Activated CD8-positive, alpha-beta memory T cell treated with anti-CD3 and anti-CD28 coated beads, Interleukin-2, amount 50 U/mL, for 48 hours (primary cell): ENCODE measurements around the gene TNIP1.
A peak's percentile ranks its signal among the peaks of the same experiment; 100 is the strongest.

ENCODE experiments used
- DNase-seq: peaks from one replicate; pipeline ENCODE4 v3.0.0-alpha.2; 2020

TNIP1 gene

DNA sequence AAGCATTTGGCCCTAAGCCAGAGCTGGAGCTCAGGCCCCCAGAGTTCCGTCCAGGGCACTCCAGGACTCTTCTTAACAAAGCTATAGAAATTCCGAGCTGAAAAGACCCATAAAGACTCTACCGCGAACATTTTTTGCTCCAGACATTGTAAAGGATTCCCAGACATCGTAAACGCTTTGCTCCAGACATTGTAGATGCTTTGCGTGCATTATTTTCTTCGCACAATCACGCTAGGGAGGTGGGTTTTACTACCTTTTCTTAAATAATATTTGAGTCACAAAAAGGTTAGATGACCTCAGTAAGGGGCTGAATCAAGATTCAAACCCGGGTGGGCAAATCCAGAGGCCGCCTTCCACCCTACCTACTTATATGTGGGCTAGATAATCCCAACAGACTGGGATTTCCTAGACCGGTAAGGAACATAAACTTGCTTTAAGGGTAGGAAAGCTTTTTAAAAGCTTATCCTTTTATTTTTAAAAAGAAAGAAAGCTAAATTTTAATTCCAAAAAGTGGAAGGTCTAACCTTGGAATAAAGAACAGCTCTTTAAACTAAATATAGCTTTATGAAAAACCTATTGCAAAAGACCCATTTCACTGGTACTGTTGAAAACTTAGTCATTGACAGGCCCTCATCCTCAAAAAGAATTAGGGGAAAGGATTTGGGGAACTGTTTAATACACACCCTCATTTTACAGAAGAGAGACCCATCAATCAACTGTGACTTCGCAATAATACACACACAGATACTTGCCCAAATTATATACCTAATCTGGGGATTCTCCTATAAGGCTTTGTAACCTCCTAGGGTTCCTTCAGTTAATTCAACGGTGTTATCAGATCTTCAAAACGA lies 822 bp upstream of the TNIP1 start:
- DNase-seq: no peak

GRCh38 chr5:151079838-151080612 lies 809 bp downstream of the TNIP1 start:
- DNase-seq: no peak

DNA sequence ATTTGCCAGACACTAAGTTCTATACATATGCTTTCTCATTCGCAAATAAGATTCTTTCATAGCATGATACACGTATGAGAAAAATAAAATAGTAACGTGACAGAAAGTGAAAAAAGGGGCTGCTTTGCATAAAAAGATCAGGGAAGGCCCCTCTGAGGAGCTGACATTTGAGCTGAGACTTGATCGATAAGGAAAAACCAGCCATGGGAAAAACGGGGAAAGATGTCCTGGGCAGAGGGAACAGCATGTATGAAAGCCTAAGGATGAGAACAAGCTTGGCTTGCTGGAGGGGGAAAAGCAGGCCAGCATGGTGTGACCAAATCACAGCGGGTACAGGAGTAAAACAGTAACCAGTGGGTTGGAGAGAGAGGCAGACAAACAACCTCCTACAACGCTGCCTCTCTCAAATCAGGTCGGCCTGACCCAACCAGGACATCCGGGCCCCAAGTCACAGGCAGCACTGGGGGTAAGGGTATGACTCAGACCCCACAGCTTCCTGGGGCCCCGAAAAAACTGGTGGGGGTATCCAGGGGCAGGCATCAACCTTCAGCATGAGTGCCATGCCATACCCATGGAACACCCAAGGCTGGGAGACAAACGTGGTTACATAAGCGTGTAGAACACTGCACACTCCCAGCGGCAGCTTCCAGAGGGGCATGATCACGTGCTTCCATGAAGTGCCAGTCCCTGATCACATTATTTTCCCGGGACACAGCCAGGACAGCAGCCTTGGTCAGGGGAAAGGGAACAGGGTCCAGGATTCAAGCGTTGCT lies 2.2 kb downstream of the TNIP1 start:
- DNase-seq: peak; percentile 85

- no peak for DNase-seq
Observed at GRCh38 chr5:151077967-151078366, 2.9 kb downstream of the TNIP1 start.

- DNase-seq: no peak
Observed at GRCh38 chr5:151077419-151077818, 3.4 kb downstream of the TNIP1 start.

- no peak for DNase-seq
Observed at GRCh38 chr5:151076616-151077015, 4.2 kb downstream of the TNIP1 start.

- DNase-seq: no peak
Observed at GRCh38 chr5:151075698-151076331, 5.0 kb downstream of the TNIP1 start.

DNA sequence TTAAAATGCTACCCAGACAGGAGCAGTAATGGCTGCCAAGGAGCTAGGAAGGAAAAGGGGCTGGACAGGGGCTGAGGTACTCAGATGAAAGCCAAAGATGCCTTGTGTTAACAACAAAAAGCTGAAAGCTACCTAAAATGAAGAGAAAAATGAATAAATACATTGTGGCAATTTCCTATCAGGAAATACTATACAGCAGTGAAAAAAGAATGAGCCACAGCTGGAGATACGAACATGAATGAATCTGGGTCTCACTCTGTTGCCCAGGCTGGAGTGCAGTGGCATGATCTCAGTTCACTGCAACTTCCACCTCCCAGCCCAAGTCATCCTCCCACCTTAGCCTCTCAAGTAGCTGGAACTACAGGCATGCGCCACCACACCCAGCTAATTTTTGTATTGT lies 6.3 kb downstream of the TNIP1 start:
- DNase-seq: no peak

- DNase-seq: no peak
Observed at GRCh38 chr5:151073280-151073679, 7.6 kb downstream of the TNIP1 start.

- no peak for DNase-seq
Observed at GRCh38 chr5:151072630-151073025, 8.2 kb downstream of the TNIP1 start.

GRCh38 chr5:151071848-151072629 lies 8.8 kb downstream of the TNIP1 start:
- no peak for DNase-seq

GRCh38 chr5:151071021-151071420 lies 9.8 kb downstream of the TNIP1 start:
- no peak for DNase-seq

GRCh38 chr5:151070449-151070848 lies 10.4 kb downstream of the TNIP1 start:
- no peak for DNase-seq

DNA sequence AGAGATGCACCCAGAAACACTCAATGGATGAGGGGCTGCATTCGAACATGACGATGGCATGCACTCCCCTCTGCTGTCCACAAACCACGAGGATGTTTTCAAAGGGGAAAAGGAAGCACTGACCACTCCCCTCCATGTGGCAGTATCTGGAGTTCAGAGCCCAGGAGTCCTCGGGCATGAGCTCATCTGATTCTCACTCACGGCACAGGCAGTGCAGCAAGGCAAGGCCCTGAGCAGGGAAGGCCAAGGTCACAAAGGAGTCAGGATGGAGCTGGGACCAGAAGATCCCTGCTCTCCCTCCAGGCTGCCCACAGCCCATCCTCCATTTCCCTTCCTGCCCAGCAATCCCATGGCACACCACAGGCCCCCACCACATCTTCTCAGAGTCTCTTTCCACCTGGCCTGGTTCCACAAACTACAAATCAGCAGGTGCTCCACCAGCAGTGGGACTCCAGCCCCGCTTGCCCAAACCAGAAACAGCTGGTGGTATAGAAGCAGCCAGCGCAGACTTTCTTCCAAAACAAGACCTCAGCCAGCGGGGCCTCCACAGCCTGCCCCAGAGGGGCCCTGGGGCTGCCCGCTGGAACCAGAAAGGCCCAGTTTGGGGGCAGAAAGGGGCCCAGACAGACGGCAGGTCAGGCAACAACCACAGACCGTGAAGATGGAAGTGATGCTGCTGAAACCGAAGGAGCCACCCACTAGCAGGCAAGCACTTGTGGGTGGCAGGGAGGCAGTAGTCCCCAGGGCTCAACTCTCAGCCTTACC lies 12.2 kb downstream of the TNIP1 start:
- DNase-seq: peak; percentile 81

DNA sequence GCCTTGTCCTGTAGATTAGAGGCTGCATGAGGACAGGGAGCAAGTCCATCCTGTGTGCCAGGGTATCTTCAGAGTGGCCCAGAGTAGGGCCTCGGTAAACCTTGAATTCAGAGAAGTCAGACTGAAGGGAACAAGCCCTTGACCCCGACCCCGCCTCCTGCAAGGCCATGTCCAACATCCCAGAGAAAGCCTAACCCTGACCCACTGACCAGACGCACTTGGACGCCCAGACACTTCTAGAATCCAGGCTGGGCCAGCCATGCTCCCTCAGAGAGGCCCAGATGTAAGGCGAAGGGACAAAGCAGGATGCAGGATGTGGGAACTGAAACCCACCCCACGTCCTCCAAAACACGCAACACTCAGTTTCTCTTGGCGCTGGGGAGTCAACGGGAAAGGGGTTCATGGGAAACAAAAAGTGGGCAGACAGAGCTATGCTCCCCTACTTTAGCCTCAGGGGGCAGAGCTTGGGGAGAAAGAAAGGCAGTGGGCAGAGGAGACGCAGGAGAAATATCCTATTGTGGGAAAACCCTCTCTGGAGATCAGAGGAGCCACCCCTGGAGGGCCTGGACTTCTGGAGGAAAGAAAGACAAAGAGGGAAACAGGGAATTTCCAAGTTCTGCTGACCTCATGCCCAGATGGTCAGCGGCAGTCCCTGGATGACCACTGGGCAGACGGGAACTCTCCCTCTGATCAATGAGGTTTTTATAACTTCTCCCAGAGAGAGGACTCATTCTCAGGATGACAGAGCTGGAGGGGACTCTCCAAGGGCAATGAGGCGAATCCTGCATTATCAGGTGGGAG lies 13.0 kb downstream of the TNIP1 start:
- DNase-seq: no peak

DNA sequence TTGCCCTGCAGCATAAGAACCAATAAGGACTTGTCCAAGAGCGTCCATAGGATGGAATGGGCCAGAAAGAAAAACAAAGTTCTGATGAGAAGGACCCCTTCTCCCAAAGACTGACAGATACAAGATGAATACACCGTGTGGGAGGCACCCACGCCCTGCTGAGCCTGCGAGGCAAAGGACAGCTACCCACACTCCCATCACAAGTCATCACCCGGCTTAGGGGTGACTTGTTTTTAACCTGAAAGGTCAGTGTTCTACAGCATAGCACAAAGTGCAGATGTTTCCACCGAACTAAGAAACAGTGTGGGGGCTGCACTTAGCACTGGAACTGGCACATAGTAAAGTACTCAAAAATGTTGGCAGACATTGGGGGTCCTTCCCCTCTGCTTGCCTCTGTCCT lies 13.9 kb downstream of the TNIP1 start:
- no peak for DNase-seq

- DNase-seq: no peak
Observed at GRCh38 chr5:151065609-151066008, 15.2 kb downstream of the TNIP1 start.

DNA sequence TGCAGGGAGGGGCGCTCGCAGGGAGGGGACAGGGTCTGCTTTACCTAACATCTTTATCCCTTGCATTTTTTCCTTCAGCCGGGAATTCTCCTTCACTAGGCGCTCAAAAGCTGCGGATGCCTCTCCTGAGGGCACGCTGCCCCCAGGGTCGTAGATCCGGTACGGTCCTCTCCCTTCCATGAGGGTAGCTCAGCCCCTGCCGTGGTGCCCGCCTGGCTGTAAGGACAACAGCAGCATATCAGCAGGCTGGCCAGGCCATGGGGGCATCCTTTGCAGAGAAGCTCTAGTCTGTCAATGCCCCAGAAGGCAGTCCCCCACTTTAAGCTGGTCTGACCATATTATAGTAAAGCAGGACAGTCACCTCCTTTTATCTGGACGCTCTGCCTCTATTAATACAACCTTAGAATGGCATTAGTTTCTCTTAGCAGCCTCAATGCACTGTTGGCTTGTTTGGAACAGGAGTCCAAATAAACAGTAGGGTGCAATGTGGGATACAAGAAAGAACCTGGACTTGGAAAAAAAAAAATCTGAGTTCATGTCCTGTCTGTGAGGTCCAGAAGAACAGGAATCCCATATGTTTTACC lies 15.8 kb downstream of the TNIP1 start:
- no peak for DNase-seq

DNA sequence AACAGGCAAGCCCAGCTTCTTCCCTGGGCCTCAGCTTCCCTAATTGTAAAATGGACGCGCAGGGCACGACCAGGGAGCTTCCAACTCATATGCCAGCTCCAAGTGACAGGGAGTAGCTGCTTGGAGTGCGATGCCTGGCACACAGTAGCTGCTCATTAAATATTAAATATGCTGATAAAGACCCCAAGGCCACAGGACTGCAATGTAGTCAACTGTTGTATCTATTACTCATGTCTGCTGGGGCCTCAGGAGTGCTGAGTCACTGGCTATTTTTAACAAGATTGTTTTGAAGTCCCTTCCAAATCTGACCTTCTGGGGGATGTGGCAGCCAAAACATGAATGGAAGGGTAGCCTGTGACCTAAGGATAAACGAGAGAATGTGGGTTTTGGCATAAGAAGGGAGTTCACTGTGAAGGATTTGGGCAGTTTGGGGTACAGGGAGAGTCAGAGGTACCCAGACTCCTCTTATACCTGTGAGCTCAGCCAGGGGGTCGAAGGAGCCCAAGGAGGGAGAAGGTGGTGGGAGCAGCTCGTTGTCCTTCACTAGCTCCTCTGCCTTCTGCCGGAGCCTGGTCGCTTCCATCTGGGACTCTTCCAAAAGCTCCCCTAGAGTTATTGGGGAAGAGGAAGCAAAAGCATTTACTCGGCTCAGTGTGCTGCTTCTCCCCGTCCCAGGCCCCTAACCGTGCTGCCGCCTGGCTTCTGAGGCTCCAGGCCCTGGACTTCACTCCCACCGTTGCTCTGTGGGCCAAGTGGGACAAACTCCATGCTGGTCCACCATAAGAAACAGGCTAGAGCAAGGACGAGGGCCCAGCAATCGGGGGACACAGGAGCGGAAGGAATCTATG lies 17.5 kb downstream of the TNIP1 start:
- no peak for DNase-seq
